Mesenchymal stem cell (in vitro differentiated cells and primary cell): Measurements from ENCODE around the gene RNASE1.

Experiments
- DNase-seq: peaks from one replicate; pipeline ENCODE4 v3.0.0-alpha.2; 2013
- H2AFZ ChIP-seq: one replicate; pipeline ENCODE4 v1.6.1; 2013; ENCODE audit warnings: low read depth, mild to moderate bottlenecking, control low read depth, inconsistent platforms, low read length, moderate library complexity
- H2AK5ac ChIP-seq: 2 replicates; pipeline ENCODE4 v1.6.1; 2013; ENCODE audit warnings: low read length, moderate library complexity, mild to moderate bottlenecking, inconsistent platforms; ENCODE audit not compliant: severe bottlenecking
- H2BK120ac ChIP-seq: one replicate; pipeline ENCODE4 v1.6.1; 2013; ENCODE audit warnings: low read depth, mild to moderate bottlenecking, inconsistent platforms, low read length, moderate library complexity
- H2BK12ac ChIP-seq, 2 experiments: one replicate each; pipeline ENCODE4 v1.6.1; 2013; ENCODE audit warnings: inconsistent platforms in 2 of 2, low read length in 2 of 2, mild to moderate bottlenecking in 2 of 2, moderate library complexity in 2 of 2, control low read depth in 1 of 2
- H2BK15ac ChIP-seq: one replicate; pipeline ENCODE4 v1.6.1; 2013; ENCODE audit warnings: mild to moderate bottlenecking, low read depth, inconsistent platforms; ENCODE audit not compliant: poor library complexity, severe bottlenecking
- H2BK5ac ChIP-seq: 2 replicates; pipeline ENCODE4 v1.6.1; 2013; ENCODE audit warnings: low read depth, mild to moderate bottlenecking, low read length, control low read depth, inconsistent platforms; ENCODE audit not compliant: poor library complexity, severe bottlenecking
- H3K14ac ChIP-seq, 2 experiments: one replicate each; pipeline ENCODE4 v1.6.1; 2013; ENCODE audit warnings: inconsistent platforms in 2 of 2, low read length in 2 of 2, control low read depth in 1 of 2, mild to moderate bottlenecking in 1 of 2, moderate library complexity in 1 of 2
- H3K18ac ChIP-seq, 2 experiments: one replicate each; pipeline ENCODE4 v1.6.1; 2013; ENCODE audit warnings: inconsistent platforms in 2 of 2, low read length in 2 of 2, control low read depth in 1 of 2, low read depth in 1 of 2, mild to moderate bottlenecking in 1 of 2
- H3K23ac ChIP-seq, 2 experiments: one replicate each; pipeline ENCODE4 v1.6.1; 2013; ENCODE audit warnings: inconsistent platforms in 2 of 2, low read length in 2 of 2, mild to moderate bottlenecking in 2 of 2, moderate library complexity in 2 of 2, control low read depth in 1 of 2
- H3K27ac ChIP-seq: 2 replicates; pipeline ENCODE4 v1.5.1; 2013; ENCODE audit warnings: mild to moderate bottlenecking, moderate library complexity, low read length, control low read depth, inconsistent platforms; ENCODE audit not compliant: poor library complexity, severe bottlenecking
- H3K27me3 ChIP-seq, 2 experiments: 2 replicates each; pipeline versions ENCODE4 v1.6.1 to v1.7.0; 2013; ENCODE audit warnings: low read length in 2 of 2, mild to moderate bottlenecking in 2 of 2, moderate library complexity in 2 of 2, control low read depth in 1 of 2, inconsistent platforms in 1 of 2; ENCODE audit not compliant: control insufficient read depth in 1 of 2, insufficient read depth in 1 of 2
- H3K36me3 ChIP-seq, 2 experiments: 2 replicates each; pipeline versions ENCODE4 v1.6.1 to v1.7.0; 2013; ENCODE audit warnings: low read length in 2 of 2, control low read depth in 1 of 2, inconsistent platforms in 1 of 2, low read depth in 1 of 2, mild to moderate bottlenecking in 1 of 2; ENCODE audit not compliant: insufficient read depth in 2 of 2, control insufficient read depth in 1 of 2
- H3K4ac ChIP-seq, 2 experiments: one replicate each; pipeline ENCODE4 v1.6.1; 2013; ENCODE audit warnings: inconsistent platforms in 2 of 2, low read length in 2 of 2, mild to moderate bottlenecking in 2 of 2, moderate library complexity in 2 of 2, control low read depth in 1 of 2, low read depth in 1 of 2
- H3K4me1 ChIP-seq: 2 replicates; pipeline ENCODE4 v1.6.1; 2013; ENCODE audit warnings: low read depth, low read length, control low read depth; ENCODE audit not compliant: control insufficient read depth, insufficient read depth
- H3K4me2 ChIP-seq: 2 replicates; pipeline ENCODE4 v1.6.1; 2013; ENCODE audit warnings: low read length, mild to moderate bottlenecking, inconsistent platforms; ENCODE audit not compliant: poor library complexity, severe bottlenecking
- H3K4me3 ChIP-seq, 2 experiments: 2 replicates each; pipeline versions ENCODE4 v1.5.1 to v1.7.0; 2013; ENCODE audit warnings: low read length in 2 of 2, mild to moderate bottlenecking in 2 of 2, control low read depth in 1 of 2, low read depth in 1 of 2; ENCODE audit not compliant: insufficient read depth in 1 of 2
- H3K79me1 ChIP-seq: replicated peaks from 2 replicates; pipeline ENCODE4 v1.6.1; 2013; ENCODE audit warnings: mild to moderate bottlenecking, control low read depth, low read length, inconsistent platforms; ENCODE audit not compliant: poor library complexity, severe bottlenecking
- H3K9ac ChIP-seq: 2 replicates; pipeline ENCODE4 v1.7.0; 2013; ENCODE audit warnings: mild to moderate bottlenecking, low read length, moderate library complexity
- H3K9me3 ChIP-seq: 2 replicates; pipeline ENCODE4 v1.7.0; 2013; ENCODE audit warnings: mild to moderate bottlenecking, low read length; ENCODE audit not compliant: control insufficient read depth
- H4K8ac ChIP-seq: one replicate; pipeline ENCODE4 v1.6.1; 2013; ENCODE audit warnings: inconsistent platforms, mild to moderate bottlenecking, low read length, moderate library complexity
- H4K91ac ChIP-seq: one replicate; pipeline ENCODE4 v1.6.1; 2013; ENCODE audit warnings: mild to moderate bottlenecking, low read length, inconsistent platforms
- WGBS: methylation state at CpG from one replicate; pipeline ENCODE4 v1.1.7; 2013; ENCODE audit warnings: mixed read lengths; 5-methylcytosine and 5-hydroxymethylcytosine counted together

Gene RNASE1

DNA sequence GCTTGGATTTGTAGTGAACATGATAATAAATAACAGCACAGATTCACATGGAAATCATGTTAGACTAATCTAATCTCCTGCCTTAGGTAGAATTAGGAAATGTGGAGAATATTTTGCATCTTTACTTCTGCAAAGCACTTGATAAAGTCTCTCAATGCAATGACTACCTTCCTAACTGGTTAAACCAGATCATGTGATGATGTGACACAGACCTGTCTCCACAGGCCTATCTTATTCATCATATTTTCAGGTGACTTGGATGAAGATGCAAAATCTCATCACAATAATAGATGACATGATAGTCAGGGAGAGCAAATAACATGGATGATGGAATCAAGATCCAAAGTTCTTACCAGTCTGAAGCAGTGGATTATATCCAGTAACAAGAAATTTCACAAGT is 38.5 kb upstream of the RNASE1 start:
- no peak overlapping the region for H3K9ac ChIP-seq
- no peak overlapping the region for H3K4me2 ChIP-seq
- H4K91ac ChIP-seq = no peak overlapping the region
- no peak overlapping the region for H3K4ac ChIP-seq
- H4K8ac ChIP-seq = no peak overlapping the region
- H2BK15ac ChIP-seq = no peak overlapping the region
- no peaks in the 10 kb centered on the region for H3K79me1 ChIP-seq
- H3K9me3 ChIP-seq = no peaks in the 10 kb centered on the region
- no peak overlapping the region for H3K14ac ChIP-seq
- H2BK12ac ChIP-seq = no peak overlapping the region
- no peak overlapping the region for H3K23ac ChIP-seq
- H3K4me3 ChIP-seq = no peak overlapping the region
- H3K27ac ChIP-seq = no peak overlapping the region
- no peaks in the 10 kb centered on the region for H3K27me3 ChIP-seq
- no peak overlapping the region for H3K18ac ChIP-seq
- H2AFZ ChIP-seq = no peak overlapping the region
- H2AK5ac ChIP-seq = no peak overlapping the region
- no peaks in the 10 kb centered on the region for H3K4me1 ChIP-seq
- no peaks in the 10 kb centered on the region for H3K36me3 ChIP-seq
- no peak overlapping the region for H2BK5ac ChIP-seq
- H2BK120ac ChIP-seq = no peak overlapping the region
- no peak for DNase-seq

DNA sequence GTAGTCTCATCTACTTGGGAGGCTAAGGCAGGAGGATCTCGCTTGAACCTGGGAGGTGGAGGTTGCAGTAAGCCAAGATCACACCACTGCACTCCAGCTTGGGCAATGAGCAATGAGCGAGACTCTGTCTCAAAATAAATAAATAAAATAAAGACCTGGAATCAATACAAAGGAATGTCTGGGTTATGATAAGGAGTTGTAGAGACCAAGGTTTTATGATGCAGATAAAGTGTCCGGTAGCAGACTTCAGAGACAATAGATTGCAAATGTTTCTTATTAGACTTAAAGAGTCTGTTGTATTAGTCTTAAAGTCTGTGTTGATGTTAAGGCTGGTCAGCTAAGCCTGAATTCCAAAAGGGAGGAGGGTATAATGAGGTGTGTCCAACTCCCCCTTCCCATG is 35.2 kb upstream of the RNASE1 start:
- Histone ChIP-seq H3K4me3 (no peak overlapping the region), H3K9ac (no peak overlapping the region), H4K8ac (no peak overlapping the region), H3K4me1 (no peaks in the 10 kb centered on the region), H2BK15ac (no peak overlapping the region), H2BK5ac (no peak overlapping the region), H3K23ac (no peak overlapping the region), H3K4ac (no peak overlapping the region), H3K27ac (no peak overlapping the region), H2BK120ac (no peak overlapping the region), H3K4me2 (no peak overlapping the region), H3K14ac (no peak overlapping the region), H3K36me3 (no peaks in the 10 kb centered on the region), H2AFZ (no peak overlapping the region), H2BK12ac (no peak overlapping the region), H4K91ac (no peak overlapping the region), H3K27me3 (peaks cover 0 to 3% of the 10 kb centered on the region in 2 experiments), H2AK5ac (no peak overlapping the region), H3K79me1 (no peaks in the 10 kb centered on the region), H3K18ac (no peak overlapping the region), H3K9me3 (no peaks in the 10 kb centered on the region)
- 49% methylated on average over 2 of the region's 3 CpGs for WGBS
- no peak for DNase-seq

- H3K4me1 ChIP-seq = no peaks in the 10 kb centered on the region
- no peak overlapping the region for H2AFZ ChIP-seq
- 58% methylated on average over 5 of the region's 5 CpGs for WGBS
- H3K4ac ChIP-seq = no peak overlapping the region
- H3K9me3 ChIP-seq = no peaks in the 10 kb centered on the region
- no peak overlapping the region for H3K14ac ChIP-seq
- H4K8ac ChIP-seq = no peak overlapping the region
- no peak overlapping the region for H4K91ac ChIP-seq
- no peak overlapping the region for H3K27ac ChIP-seq
- H3K18ac ChIP-seq = no peak overlapping the region
- H3K9ac ChIP-seq = no peak overlapping the region
- no peak overlapping the region for H3K23ac ChIP-seq
- H3K4me3 ChIP-seq = peak overlapping the region in 1 of 2 experiments; percentile 33
- H2BK15ac ChIP-seq = no peak overlapping the region
- no peak overlapping the region for H2AK5ac ChIP-seq
- no peak overlapping the region for H2BK120ac ChIP-seq
- no peaks in the 10 kb centered on the region for H3K79me1 ChIP-seq
- DNase-seq = no peak
- no peak overlapping the region for H2BK5ac ChIP-seq
- no peaks in the 10 kb centered on the region for H3K36me3 ChIP-seq
- peaks cover 0 to 9% of the 10 kb centered on the region in 2 experiments for H3K27me3 ChIP-seq
- no peak overlapping the region for H3K4me2 ChIP-seq
- no peak overlapping the region for H2BK12ac ChIP-seq
Observed at GRCh38 chr14:20836668-20837338, 34.2 kb upstream of the RNASE1 start.

- H3K9ac ChIP-seq = no peak overlapping the region
- no peak overlapping the region for H3K4ac ChIP-seq
- no peak overlapping the region for H3K27ac ChIP-seq
- H3K4me3 ChIP-seq = no peak overlapping the region
- H2AK5ac ChIP-seq = no peak overlapping the region
- H2BK5ac ChIP-seq = no peak overlapping the region
- H4K8ac ChIP-seq = no peak overlapping the region
- no peak for DNase-seq
- H3K23ac ChIP-seq = no peak overlapping the region
- no peak overlapping the region for H2BK120ac ChIP-seq
- H3K4me1 ChIP-seq = no peaks in the 10 kb centered on the region
- H3K36me3 ChIP-seq = no peaks in the 10 kb centered on the region
- no peaks in the 10 kb centered on the region for H3K9me3 ChIP-seq
- H3K14ac ChIP-seq = no peak overlapping the region
- 89% methylated on average over 2 of the region's 2 CpGs for WGBS
- no peak overlapping the region for H2AFZ ChIP-seq
- H4K91ac ChIP-seq = no peak overlapping the region
- no peak overlapping the region for H2BK12ac ChIP-seq
- no peaks in the 10 kb centered on the region for H3K79me1 ChIP-seq
- no peak overlapping the region for H2BK15ac ChIP-seq
- H3K4me2 ChIP-seq = no peak overlapping the region
- H3K27me3 ChIP-seq = peaks cover 0 to 13% of the 10 kb centered on the region in 2 experiments
- no peak overlapping the region for H3K18ac ChIP-seq
Observed at GRCh38 chr14:20834899-20835298, 32.3 kb upstream of the RNASE1 start.
